GM06990 (cell line): ENCODE measurements around the gene DNAH17.

Experiments used
- DNase-seq: peaks from one replicate; pipeline ENCODE4 v3.0.0-alpha.2; 2011; ENCODE audit not compliant: insufficient read length; ENCODE audit errors: extremely low read depth
- H3K27me3 ChIP-seq: replicated peaks from 2 replicates; pipeline ENCODE4 v1.6.0; 2011; ENCODE audit warnings: low read length; ENCODE audit not compliant: control insufficient read depth, insufficient read depth
- H3K36me3 ChIP-seq: 2 replicates; pipeline ENCODE4 v1.5.1; 2011; ENCODE audit warnings: low read length; ENCODE audit not compliant: control insufficient read depth, insufficient read depth
- H3K4me3 ChIP-seq: replicated peaks from 2 replicates; pipeline ENCODE4 v1.5.1; 2011; ENCODE audit warnings: low read depth, mild to moderate bottlenecking, control low read depth, low read length
- TF ChIP-seq, protein P1 (sequence below): IDR thresholded peaks from 2 replicates; pipeline ENCODE4 v1.5.1; 2011; ENCODE audit warnings: low read length, control low read depth, mild to moderate bottlenecking, inconsistent platforms; ENCODE audit not compliant: insufficient read depth, poor library complexity, severe bottlenecking

The DNAH17 gene

DNA sequence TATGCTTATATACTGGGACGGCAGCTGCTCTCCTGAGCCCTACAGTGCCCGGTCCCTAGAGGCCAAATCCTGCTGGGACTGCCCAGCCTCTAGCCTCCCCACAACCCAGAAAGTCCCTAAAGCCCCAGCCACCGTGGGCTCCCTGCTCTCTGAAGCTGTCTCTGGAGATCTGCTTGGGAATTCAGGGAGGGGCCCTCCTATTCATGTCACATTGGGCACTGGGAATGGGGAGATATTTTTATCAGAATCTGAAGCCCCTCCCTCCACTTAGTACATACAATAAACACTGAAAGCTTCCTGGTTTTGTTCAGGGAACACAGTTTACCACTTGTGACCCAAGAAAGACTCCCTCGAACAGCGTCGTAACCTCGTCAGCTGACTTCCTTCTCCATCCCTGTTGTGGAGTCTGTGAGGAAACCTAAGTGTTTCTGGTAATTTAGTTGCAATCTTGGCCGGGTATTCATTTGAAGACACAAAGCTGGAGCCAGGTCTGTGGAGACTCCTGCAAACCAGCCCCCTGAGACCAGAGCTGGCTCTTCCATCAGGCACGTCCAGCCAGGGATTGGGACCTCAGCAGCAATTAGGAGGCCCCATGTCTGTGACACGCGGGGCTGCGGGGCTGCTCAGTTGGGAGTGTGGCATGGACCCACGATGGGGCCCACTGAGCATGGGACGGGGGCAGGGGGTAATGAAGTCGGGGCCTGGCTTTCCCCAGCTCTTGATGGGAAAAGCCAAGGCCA is 160.2 kb downstream of the DNAH17 start:
- no peak for DNase-seq
- Histone ChIP-seq H3K36me3 (peaks cover 46% of the 10 kb centered on the region), H3K27me3 (no peaks in the 10 kb centered on the region), H3K4me3 (no peak overlapping the region)
- TF ChIP-seq, protein P1, sequence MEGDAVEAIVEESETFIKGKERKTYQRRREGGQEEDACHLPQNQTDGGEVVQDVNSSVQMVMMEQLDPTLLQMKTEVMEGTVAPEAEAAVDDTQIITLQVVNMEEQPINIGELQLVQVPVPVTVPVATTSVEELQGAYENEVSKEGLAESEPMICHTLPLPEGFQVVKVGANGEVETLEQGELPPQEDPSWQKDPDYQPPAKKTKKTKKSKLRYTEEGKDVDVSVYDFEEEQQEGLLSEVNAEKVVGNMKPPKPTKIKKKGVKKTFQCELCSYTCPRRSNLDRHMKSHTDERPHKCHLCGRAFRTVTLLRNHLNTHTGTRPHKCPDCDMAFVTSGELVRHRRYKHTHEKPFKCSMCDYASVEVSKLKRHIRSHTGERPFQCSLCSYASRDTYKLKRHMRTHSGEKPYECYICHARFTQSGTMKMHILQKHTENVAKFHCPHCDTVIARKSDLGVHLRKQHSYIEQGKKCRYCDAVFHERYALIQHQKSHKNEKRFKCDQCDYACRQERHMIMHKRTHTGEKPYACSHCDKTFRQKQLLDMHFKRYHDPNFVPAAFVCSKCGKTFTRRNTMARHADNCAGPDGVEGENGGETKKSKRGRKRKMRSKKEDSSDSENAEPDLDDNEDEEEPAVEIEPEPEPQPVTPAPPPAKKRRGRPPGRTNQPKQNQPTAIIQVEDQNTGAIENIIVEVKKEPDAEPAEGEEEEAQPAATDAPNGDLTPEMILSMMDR: no peak

GRCh38 chr17:78415821-78416711 is 161.1 kb downstream of the DNAH17 start:
- no peak for DNase-seq
- H3K36me3 ChIP-seq: peaks cover 44% of the 10 kb centered on the region
- no peaks in the 10 kb centered on the region for H3K27me3 ChIP-seq
- no peak overlapping the region for H3K4me3 ChIP-seq
- TF ChIP-seq, protein P1: no peak

DNA sequence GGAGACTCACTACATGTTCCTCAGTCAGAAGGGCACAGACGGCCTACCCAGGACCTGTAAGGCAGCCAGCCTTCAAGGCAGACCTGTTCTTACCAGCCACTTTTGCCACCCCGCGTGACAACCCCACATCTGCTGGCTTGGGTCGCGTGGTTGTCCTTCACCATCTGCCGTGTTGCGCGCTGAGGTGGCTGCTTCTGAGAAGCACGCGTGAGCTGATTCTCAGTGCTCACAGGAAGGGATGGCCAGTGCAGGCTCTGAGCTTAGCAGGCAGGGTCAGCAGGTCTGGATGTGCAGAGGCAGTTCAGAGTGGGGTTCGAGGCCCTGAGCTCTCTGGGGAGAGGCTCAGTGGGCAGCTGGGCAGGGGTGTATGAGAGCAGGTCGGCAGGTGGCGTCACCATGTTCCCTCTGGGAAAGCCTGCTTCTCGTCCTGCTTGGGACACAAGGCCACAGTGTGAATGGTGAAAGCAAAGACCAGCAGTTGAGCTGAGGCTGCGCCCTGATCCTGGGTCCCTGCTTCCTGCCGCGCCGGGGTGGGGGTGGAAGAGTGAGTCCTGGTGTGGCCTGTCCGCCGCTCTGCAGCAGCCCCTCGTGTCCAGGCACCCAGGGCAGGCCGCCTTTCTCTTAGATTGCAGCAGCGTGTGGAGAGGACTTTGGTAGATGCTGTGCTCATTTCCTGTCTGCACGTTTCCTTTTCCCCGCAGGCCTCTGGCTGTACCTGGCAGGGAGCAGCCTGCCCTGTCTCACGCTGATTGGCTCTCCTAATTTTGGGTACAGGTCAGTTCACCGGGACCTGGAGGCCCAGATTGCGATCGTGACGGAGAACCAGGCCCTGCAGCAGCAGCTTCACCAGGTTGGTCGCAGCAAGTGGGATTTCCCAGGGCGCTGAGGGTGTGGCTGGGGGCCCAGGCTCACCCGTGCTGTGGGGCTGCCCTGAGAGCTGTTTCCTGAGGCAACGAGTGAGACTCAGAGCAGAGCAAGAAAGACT is 162.7 kb downstream of the DNAH17 start:
- TF ChIP-seq, protein P1: no peak
- no peak for DNase-seq
- no peaks in the 10 kb centered on the region for H3K27me3 ChIP-seq
- no peak overlapping the region for H3K4me3 ChIP-seq
- peaks cover 36% of the 10 kb centered on the region for H3K36me3 ChIP-seq

- H3K4me3 ChIP-seq: no peak overlapping the region
- no peaks in the 10 kb centered on the region for H3K27me3 ChIP-seq
- no peak for DNase-seq
- H3K36me3 ChIP-seq: peaks cover 41% of the 10 kb centered on the region
- TF ChIP-seq, protein P1: peak; percentile 35
Observed at GRCh38 chr17:78412403-78412802, 164.8 kb downstream of the DNAH17 start.

GRCh38 chr17:78411241-78411857 is 165.8 kb downstream of the DNAH17 start:
- Histone ChIP-seq H3K36me3 (peaks cover 38% of the 10 kb centered on the region), H3K4me3 (no peak overlapping the region), H3K27me3 (no peaks in the 10 kb centered on the region)
- DNase-seq: no peak
- TF ChIP-seq, protein P1: no peak
